ENCODE data around the gene DYRK1A. TPM values are rescaled to one million over a fixed set of nuclear protein-coding genes. Genes with fewer than 3 reads are reported as not detected.

DYRK1A gene
- total and polyA plus RNA-seq, 10 of the 15 experiments (the other 5 are each of a cell fraction or from before 2014, with no cell fraction given): 2.4 to 68.6 (median 30.7) TPM

DNA sequence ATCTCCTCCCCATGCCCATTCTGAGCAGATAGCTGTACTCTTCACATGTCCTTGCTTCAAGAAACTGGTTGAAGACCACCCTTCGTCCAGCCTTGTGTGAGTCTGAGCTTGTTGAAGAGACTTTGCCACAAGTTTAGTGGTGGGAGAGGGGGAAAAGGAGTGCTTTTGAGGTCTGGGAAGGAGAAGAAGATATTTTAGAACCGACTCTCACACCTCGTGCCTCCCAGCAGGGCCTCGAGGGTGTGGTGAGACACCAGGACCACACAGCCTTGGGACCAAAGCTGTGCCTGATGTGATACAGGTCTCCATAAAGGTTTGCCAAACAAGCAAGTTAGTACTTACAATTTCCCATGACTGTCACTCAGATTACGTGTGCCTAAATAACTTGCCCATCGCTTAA lies 201.8 kb downstream of the DYRK1A start:
- intact Hi-C loops (cut with micrococcal nuclease; ENCODE audit: unreplicated experiment): no loop called here
- SMC1A ChIA-PET (ENCODE audit: uncharacterized antibody, unreplicated experiment): interaction anchor here (1.1 kb wide), 1 partner anchor 19 kb away, joined by 3 read pairs; no protein-coding TSS in a partner anchor
- WGBS (ENCODE audit: insufficient coverage, insufficient replicate concordance, low lambda C conversion rate, missing lambda C conversion rate): 45% methylated on average over 6 of the region's 6 CpGs
- Histone ChIP-seq H3K4me3 (no peak overlapping the region), H2AFZ (ENCODE audit: control insufficient read depth, low read depth, low read length) (no peak overlapping the region), H3K9ac (ENCODE audit: control insufficient read depth, insufficient read depth, low read length) (no peak overlapping the region), H3K79me2 (ENCODE audit: control insufficient read depth, insufficient read depth, low read length) (peaks cover under 1% of the 10 kb centered on the region; the same call in 1 of the 2 replicates), H3K27ac (ENCODE audit: control insufficient read depth, insufficient read depth) (no peak overlapping the region), H3K9me3 (replicated peaks; ENCODE audit: control insufficient read depth, insufficient read depth, low read length) (no peaks in the 10 kb centered on the region; the same call in 2 of the 3 replicates), H3K4me2 (ENCODE audit: control insufficient read depth, insufficient read depth) (no peak overlapping the region), H3K27me3 (replicated peaks in 1 of 2; ENCODE audit: control insufficient read depth in 2 of 2, insufficient read depth in 2 of 2, low read length in 1 of 2) (no peaks in the 10 kb centered on the region), H3K36me3 (ENCODE audit: control insufficient read depth in 2 of 2, insufficient read depth in 2 of 2, low read length in 1 of 2) (no peaks in the 10 kb centered on the region), H4K20me1 (ENCODE audit: control insufficient read depth, insufficient read depth) (no peaks in the 10 kb centered on the region), H3K4me1 (ENCODE audit: control insufficient read depth, insufficient read depth, low read length) (peaks cover 10% of the 10 kb centered on the region)
- CTCF ChIA-PET: interaction anchor here (1.6 to 1.9 kb wide), 2 partner anchors 11 to 105 kb away, joined by 4 to 5 read pairs; no protein-coding TSS in a partner anchor
- no peak for TF ChIP-seq MYB (IDR thresholded peaks at IDR 0.05; ENCODE audit: borderline replicate concordance, low read depth, low read length)
- TF ChIP-seq NFYA (IDR thresholded peaks at IDR 0.05; ENCODE audit: borderline replicate concordance, low read depth, low read length): no peak
- TF ChIP-seq SREBF1 (IDR thresholded peaks at IDR 0.05; ENCODE audit: low read length): no peak
- TF ChIP-seq MTA3 (IDR thresholded peaks at IDR 0.05; ENCODE audit: borderline replicate concordance, low read length): no peak
- TF ChIP-seq, protein P1, sequence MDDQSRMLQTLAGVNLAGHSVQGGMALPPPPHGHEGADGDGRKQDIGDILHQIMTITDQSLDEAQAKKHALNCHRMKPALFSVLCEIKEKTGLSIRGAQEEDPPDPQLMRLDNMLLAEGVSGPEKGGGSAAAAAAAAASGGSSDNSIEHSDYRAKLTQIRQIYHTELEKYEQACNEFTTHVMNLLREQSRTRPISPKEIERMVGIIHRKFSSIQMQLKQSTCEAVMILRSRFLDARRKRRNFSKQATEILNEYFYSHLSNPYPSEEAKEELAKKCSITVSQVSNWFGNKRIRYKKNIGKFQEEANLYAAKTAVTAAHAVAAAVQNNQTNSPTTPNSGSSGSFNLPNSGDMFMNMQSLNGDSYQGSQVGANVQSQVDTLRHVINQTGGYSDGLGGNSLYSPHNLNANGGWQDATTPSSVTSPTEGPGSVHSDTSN (IDR thresholded peaks at IDR 0.05; ENCODE audit: insufficient replicate concordance, low read depth, low read length): no peak
- no peak for TF ChIP-seq STAT3 (IDR thresholded peaks at IDR 0.05; ENCODE audit: low read depth, low read length)
- TF ChIP-seq EZH2 (IDR thresholded peaks at IDR 0.05; ENCODE audit: borderline replicate concordance, control insufficient read depth, low read depth, low read length): no peak
- TF ChIP-seq NR2F1 (conservative IDR thresholded peaks at IDR 0.05): no peak
- no peak for TF ChIP-seq POLR2AphosphoS5 (IDR thresholded peaks at IDR 0.05; ENCODE audit: low read length)
- no peak for TF ChIP-seq ZNF24 (IDR thresholded peaks at IDR 0.05)
- TF ChIP-seq BRCA1 (IDR thresholded peaks at IDR 0.05; ENCODE audit: low read depth, low read length): no peak
- no peak for TF ChIP-seq EED (IDR thresholded peaks at IDR 0.05; ENCODE audit: low read depth)
- no peak for TF ChIP-seq E2F4 (IDR thresholded peaks at IDR 0.05; ENCODE audit: low read depth, low read length)
- RAD21 ChIA-PET (ENCODE audit: unreplicated experiment): no interaction called here
- no TSS peak for BruUV-seq (replicated peaks)
- FAIRE-seq (no peak), DNase-seq (ENCODE audit: low read depth, low spot score) (no peak), ATAC-seq (no peak)
- in situ Hi-C loops (cut with MboI): no loop called here
- POLR2A ChIA-PET: no interaction called here

Data from GM12878 (cell line).